Activated CD8-positive, alpha-beta memory T cell treated with anti-CD3 and anti-CD28 coated beads for 1 hour (primary cell): Measurements from ENCODE around the gene C11orf58.

Source experiments
- DNase-seq, 2 donors: peaks; one replicate each; pipeline ENCODE4 v3.0.0-alpha.2; 2020; ENCODE audit warnings: low read depth in 1 of 2; ENCODE audit errors: extremely low read depth in 1 of 2

C11orf58 gene

DNA sequence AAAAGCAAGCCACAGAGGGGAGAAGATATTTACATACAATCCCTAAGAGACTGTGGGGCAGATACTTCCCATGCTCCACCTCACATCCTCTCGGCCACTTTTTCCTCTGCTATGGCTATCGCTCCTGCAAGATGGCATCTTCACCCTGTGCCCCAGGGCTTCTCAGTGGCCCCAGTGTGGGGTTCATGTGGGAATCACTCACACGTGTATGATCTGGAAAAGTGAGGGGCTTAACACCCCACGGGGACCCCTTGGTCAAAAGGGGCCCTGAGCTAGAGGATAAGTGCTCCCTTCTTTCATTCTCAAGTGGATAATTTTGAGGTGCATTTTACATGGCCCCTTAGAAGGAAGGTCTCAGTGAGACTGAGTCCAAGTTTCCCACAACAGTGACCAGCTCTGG, 28.7 kb downstream of the C11orf58 start:
- no peak for DNase-seq

DNA sequence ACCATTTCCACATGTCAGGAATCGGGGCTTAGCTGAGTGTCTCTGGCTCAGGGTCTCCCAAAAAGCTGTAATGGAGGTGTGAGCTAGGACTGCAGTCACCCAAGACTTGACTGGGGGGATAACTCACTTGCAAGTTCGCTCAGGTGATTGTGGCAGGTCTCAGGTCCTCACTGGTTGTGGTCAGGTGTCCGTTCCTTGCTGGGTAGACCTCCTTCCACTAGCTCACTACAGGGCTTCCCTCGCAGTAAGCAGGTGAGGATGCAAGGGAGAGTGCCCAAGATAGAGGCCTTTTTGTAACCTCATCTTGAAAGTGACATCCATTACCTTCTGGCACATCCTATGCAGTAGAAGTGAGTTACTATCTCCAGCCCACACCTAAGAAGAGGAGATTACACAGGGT, 29.5 kb downstream of the C11orf58 start:
- DNase-seq: no peak

DNA sequence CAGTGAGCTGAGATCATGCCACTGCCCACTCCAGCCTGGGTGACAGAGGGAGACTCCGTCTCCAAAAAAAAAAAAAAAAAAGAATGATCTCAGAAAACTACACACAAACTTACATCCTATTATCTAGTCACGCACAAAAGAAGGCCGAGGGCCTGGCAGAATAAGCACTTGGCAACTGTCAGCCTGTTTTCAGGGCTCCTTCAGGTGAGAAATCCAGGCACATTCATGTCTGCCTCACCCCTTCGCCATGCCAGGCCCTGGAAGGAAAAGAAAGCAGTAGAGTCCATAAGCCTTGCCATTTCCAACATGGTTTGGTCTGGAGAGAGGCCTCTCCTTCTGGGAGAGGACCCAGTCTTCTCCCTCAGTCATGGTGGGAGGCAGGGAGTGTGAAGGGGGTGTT, 30.9 kb downstream of the C11orf58 start:
- no peak for DNase-seq

DNA sequence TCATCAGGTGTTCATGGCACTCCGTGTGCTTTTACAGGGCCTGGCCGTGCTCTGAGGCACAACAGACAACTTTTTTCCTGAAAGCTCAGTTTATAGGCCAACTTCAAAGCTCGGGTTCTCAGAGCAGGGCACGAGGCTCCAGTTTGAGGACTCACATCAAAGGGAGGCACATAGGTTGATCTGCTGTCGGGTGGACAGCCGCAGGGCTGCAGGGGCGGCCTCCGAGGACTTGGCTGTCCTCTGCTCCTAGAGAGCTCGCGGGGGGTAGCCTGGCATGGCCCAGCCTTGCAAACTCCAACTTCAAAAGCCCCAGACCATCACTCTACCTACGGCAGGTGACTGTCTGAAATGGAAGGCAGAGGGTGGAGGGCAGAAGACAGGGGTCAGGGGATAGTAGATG, 31.6 kb downstream of the C11orf58 start:
- DNase-seq: no peak

DNA sequence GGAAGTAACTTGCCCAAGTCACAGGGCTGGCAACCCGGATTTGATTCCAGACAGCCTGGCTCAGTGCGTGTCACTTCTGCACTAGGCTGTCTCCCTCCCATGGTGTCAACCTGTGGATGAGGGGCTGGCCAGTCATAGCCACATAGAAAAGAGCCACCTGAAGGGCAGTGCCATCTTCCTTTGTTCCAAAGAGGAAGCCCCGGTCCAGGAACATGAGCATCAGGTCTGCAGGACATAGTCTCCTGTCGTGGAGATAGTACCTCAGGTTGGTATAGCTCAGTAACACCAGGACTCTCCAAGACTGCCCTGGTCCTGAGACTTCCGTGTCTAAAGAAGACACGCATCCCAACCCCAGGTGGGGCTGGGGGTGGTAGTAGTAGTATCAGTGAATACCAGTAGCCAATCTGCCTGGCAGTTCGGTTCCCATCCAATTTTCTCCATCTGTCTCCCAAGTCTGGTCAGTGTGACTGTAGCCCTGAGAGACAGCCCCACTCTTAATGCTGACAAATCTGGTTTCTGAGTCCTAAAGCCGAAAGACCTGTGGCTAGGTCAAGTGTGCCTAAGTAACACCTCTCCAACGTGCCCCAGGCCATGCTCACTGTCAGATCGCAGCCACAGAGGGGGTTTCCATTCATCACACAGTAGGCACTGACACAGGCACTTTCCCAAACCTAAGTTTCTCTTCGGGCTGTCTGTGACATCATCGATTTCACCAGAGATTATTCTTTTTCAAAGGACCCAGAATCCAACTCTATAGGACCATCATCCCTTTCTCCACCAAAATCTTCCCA, 33.1 kb downstream of the C11orf58 start:
- no peak for DNase-seq

DNA sequence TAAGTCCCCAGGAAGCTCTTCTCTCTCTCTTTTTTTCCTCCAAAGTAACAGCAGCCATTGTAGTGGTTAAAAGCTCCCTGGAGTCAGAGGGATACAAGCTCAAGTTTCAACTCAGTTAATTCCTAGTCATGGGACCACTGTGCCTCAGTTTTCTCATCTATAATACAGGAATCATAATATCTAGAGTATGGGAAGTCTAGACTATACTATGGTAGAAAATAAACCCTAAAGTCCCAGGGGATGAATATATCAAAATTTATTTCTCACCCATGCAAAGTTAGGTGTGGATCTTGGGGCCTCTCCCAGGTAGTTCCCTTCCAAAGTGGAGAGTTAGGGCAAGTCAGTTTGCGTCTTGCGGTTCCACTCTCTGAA, 33.7 kb downstream of the C11orf58 start:
- no peak for DNase-seq

DNA sequence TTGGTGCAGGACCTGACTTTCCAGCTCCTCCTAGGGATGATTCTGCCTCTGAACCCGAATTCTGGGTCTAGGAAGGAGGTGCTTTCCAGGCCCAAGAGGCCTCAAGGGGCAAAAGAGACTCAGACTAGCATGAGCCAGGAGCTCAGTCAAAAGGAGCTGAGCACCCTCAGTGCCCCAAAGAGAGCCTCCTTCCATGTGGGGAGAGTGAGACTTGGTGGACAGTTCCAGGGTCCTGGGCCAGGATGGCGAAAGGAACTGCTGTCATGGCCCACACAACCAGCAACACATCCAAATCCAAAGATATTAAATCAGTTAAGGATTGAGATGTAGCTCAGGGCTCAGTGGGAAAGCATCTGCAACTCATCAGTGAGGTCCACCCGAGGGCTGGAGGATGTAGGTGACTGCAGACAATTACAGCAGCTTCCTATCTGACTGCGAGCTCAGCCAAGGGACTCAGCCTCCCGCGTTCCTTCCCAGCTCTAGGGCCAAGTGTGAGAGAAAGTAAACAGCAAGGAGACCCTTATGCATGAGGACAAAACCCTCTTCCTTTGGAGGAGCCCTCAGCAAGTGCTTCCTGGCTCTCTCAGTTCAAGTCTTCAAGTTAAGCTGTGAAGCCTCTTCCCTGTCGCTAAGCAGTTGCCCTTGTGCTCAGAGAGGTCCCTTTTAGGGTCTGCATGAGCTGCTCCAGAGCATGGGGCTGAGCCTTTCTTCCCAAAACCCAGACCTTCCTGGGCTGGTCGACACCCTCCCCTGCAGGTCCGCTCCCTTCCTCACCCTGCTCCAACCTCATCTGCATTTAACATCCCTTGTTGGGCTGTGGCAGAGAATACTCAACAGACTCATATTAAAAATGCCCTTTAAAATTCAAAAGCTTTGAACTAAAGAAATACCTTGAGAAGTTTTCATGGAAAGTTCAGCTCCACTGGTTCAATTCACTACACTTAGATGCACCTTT, 35.8 kb downstream of the C11orf58 start:
- DNase-seq: no peak

DNA sequence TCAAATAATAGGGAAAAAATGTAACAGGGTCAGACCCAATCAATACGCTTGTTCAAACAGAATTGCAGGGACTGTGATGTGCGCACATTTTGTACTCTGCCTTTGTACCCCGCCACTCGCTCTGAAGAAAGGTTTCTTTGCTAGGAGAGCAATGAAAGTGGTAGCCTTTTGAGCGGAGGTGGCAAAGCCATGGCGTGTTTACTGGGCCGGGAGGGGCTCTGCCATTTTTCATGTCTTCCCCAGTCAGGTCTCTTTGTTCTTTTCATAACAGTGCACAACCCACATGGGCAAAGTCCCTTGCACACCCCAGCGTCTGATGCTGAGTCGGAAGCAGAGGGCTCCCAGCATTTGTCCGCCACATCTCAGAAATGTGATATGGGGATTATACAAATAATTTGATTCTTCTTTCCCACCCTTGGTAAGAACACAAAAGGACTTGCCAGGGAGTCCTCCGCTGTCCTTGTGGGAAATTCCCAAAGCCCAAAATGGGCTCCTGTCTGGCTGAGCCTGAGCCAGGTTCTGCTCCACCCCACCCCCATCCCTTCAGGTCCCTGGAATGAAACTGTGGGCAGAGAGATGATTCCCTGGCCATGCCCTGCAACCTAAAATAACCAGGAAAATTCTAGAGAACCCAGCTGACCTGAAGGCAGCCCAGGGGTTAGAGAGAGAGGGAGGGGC, 36.6 kb downstream of the C11orf58 start:
- no peak for DNase-seq

DNA sequence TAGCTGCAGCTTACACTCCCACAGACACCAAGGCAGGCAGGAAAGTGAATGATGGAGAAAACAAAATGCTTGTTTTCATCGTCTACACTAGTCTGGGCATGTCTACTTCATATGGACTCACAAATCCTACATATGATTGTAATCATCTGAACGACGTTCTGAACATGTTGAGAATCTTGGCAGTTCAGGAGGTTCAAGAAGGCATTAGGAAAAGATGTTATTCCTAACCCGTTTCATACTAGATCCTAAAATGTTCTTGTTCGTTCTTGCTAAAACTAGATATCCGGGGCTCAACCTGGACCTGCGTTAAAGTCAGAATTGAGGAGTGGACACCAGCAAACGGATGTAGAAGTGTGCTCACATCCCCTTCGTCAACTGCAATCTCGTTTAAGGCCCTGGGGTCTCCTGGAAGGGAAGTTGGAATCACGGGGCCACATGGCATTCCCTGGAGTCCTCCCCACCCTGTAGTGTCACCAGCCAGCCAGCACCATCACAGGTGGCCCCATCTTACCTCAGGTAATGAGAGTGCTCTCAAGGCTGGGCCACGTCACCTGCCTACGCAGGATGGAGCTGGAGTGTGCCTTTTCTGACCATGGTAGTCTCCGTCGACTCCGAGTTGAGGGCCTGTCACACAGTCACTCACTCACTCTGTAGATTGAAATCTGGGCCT, 37.3 kb downstream of the C11orf58 start:
- no peak for DNase-seq

DNA sequence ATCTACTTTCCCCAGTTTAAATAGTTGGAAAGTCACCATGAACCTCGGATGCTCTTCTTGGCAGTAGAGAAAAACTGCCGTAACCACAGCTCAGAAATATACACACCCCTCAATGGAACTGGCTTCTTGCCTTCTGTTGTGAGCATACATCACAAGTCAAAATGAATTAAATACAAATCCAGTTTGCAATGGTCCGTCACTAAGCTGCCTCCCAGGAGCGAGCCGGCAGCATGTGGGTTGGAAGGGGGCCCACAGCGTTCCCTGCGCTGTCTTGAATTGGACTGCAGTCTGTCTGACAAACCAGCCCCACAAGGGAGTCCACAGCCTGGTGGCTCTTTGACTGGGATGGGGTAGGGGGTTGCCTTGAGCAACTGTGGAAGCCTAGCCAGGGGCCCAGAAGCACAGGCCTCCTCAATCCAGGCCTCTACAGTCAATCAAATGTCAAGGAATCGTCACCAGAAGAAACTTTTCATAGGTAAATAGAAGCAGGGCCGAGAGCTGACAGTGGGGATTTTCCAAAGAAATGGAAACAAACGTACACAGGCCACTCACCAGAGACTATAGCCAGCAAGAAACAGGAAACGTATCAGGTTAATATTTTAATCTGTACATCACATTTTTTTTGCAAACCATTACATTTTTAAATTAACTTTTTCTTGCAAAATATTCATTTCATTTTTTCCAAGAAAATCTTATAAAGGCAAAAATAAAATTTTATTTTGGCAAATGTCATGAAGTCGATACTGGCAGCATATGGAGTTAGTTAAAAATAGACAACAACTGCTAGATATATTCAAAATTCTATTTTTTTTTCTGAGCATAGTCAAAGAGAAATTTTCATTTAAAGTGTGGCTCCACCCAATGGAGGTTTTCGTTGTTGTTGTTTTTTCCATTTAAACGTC, 38.5 kb downstream of the C11orf58 start:
- DNase-seq: no peak

DNA sequence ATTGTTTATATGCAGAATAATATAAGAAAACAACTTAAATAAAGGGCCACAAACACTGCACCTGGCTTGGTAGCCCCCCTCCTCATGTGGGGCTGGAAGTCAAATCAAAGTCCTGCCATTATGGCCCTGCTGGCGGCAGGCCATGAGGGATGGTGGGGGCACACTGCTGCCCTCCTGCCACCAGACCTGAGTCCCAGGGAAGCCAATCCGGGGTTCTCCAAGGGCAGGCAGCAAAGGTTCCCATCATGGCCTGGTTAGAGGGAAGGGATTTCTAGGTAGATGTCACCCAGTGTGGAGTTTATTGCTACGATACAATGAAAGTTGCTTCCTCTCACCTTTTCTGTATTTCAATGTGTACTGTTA, 39.1 kb downstream of the C11orf58 start:
- no peak for DNase-seq

DNA sequence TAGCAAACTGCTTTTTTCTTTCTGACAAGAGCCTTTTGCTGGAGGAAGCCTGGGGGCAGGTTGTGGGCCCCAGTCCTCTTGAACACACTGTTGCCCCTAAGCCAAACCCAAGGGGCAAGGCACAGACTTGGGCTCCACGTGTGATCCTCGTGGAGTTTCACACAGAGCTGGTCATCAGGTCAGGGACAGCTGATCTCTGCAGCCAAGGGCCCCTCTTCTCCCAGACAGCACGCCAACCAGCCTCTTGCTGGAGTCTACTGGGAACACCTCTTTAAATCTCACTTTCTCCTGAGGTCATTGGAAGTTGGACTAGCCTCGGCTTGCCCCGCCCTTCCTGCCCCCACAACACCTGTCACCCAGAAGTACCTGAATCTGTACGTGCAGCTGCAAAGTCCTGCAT, 39.8 kb downstream of the C11orf58 start:
- no peak for DNase-seq

DNA sequence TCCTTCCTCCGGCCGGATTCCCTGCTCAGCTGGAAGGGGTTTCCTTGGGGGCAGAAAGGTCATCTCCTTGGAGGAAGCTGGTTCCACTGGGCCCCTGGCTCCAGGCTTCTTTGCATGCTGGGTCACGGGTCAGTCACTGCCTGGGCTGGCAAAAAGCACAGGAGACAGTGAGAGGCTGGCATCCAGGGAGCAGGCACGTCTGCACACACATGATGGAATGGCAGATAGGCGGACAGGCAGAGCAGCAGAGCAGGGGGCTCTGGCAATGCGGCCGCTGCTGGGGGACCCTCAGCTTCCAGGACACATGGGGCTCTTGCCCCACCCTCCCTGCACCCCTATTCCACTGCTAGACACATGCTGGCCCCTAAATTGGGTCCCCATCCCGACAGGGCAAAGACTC, 40.4 kb downstream of the C11orf58 start:
- DNase-seq: no peak

DNA sequence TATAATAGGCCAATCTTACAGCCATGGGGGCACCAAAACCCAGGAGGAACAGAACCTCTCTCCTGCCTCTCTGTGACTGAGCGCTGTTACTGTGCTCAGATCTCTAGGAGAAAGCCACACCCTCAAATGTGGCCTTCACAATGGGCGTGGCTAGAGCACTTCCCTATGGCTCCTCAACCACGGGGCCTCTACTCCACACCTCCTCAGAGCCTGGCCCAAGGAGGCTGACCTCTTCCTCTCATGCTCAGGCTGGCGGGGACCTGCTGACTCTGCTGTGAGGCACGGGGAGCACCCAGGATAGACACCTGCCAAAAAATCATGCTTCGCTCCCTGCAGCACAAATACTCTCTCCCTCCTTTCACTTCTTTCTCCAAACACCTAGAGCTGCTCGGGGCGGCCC, 41.0 kb downstream of the C11orf58 start:
- no peak for DNase-seq

DNA sequence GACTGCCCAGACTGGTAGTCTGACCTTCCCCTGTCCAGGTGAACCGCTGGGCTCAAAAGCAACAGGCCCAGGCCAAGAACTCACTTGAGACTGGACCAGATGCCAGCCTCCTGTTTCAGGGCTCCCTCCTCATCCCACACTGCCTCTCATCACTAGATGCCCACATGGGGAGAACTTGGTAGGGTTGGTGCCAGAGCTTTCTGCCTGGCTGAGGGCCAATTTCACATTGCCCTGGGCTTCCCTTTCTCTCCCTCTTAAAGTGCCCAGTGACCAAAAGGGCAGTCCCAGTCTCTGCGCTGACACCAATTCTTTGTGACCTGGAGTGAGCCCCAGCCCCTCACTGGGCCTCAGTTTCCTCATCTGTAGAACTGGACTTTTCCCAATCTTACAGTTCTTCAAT, 41.7 kb downstream of the C11orf58 start:
- DNase-seq: no peak

DNA sequence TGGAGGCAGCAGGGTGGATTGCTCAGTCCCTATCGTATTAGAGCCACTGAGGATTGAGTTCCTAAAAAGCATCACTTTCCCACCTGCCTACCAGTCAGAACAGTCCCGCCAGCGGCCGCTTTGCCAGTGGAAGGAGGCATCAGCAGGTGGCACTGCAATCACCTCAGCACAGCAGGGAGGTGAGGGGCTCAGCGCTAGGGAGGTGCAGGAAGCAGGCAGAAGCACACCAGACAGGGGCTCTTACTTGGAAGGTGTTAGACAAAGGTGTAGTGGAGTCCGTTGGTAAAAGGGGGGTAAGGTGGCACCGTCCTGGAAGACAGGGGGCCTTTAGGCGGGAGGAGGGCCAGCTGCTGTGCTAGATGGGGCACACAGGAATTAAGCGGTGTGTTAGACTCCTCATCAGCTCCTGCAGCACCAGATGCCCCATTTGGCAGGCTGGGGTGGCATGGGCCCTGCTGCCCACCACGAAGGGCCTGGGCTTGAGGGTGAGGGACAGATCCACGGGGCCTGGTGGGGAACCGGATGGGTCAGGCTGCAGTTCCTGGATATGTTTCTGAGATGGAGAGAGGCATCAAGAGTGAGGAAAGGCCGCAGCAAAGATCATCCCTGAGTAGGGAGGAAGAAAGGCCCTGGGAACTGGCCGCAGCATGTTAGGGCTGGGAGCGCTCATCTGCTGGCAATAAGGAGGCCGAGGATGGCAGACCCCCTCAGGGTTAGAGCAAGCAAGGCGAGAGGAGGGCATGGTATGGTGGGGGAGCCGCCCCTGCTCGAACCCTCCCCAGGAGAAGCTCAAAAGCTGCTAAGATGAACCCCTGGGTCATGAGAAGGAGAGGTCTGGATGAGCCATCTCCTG, 42.5 kb downstream of the C11orf58 start:
- DNase-seq: no peak

DNA sequence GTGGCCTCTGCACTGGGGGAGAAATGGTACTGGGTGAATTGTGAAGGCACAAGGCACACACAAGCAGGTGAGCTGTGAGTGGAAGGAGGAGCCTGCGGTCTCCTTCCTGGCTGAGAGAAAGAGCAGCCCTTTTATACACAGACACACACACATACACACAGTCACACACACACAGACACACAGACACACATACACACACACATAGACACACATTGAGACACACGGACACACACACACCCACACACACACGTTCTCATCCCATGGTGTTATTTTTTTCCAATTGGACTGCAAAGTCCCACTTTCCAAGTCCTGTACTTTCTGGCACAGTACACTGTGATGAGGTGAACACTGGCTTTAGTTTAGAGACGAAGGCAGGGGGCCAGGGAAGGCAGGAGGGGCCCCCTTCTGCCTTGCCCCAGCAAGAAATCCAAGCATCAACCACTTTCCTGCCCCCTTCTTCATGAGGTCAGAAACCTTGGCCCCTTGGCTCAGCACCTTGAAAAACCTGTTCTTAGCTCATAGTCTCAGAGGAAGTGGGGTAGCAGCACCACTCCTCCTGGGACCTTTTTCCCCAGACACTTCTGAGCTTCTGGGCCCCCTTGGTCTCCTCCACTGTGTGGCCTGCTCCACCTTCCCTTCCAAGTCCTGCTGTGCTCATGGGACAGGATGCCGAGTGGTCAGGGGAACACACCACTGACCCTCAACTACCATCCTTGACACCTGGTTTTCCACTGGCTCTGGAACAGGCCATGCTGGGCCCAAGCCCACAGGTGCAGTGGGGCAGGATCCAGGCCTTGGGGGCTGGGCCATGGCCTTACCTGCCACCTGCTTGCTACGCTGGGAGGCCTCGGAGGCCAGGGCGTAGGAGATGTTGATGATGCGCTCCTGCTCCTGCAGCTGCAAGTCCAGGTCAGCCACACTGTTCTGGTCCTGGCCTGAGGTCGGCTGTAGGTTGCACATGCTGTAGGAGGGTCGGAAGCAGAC, 43.8 kb downstream of the C11orf58 start:
- DNase-seq: no peak

DNA sequence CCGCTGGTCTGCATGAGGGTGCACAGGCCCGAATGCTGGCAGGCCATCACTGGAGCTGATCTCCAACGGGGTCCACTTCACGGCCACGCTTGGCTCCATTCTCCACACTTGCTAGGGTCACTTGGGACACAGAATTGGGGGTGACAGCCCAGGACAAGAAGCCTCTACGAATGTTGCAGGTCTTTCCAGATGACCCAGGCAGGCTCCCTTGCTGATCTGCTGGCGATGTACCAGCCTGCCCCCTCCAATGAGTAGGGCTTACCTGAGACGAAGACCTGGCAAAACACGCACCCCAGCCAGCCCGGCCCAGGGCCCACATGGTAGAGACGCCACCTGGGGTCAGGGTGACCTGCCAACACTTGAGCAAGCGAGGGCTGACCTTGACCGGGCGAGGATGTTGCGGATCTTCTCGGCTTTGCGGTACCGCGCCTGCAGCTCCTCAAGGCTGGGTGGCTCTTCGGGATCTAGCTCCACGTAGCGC, 44.9 kb downstream of the C11orf58 start:
- no peak for DNase-seq
